Astrocyte (in vitro differentiated cells and primary cell): ENCODE data around the gene GDF10. TPM values are rescaled to one million over a fixed set of nuclear protein-coding genes. Genes with fewer than 3 reads are reported as not detected.

Experiments
- DNase-seq: peaks from one replicate; pipeline ENCODE4 v3.0.0-alpha.2; 2010; ENCODE audit warnings: low read depth
- FAIRE-seq: peaks from 2 replicates; lab custom pipeline; 2011; peaks lifted over from hg19 to GRCh38; lab: Jason Lieb, UNC
- H2AFZ ChIP-seq: 2 replicates; pipeline ENCODE4 v1.6.0; 2012; ENCODE audit warnings: low read depth, low read length, inconsistent platforms
- H3K27ac ChIP-seq: 2 replicates; pipeline ENCODE4 v1.5.1; 2011; ENCODE audit warnings: low read depth, low read length, inconsistent platforms
- H3K27me3 ChIP-seq: 2 replicates; pipeline ENCODE4 v1.6.0; 2011; ENCODE audit warnings: low read length, inconsistent platforms; ENCODE audit not compliant: insufficient read depth
- H3K36me3 ChIP-seq: 2 replicates; pipeline ENCODE4 v1.5.1; 2011; ENCODE audit warnings: low read length, inconsistent platforms; ENCODE audit not compliant: insufficient read depth
- H3K4me1 ChIP-seq: 2 replicates; pipeline ENCODE4 v1.5.1; 2011; ENCODE audit warnings: low read length, inconsistent platforms; ENCODE audit not compliant: insufficient read depth
- H3K4me2 ChIP-seq: 2 replicates; pipeline ENCODE4 v1.6.0; 2012; ENCODE audit warnings: low read length, inconsistent platforms
- H3K4me3 ChIP-seq: 2 replicates; pipeline ENCODE4 v1.5.1; 2011; ENCODE audit warnings: low read depth, mild to moderate bottlenecking, low read length, inconsistent platforms; ENCODE audit not compliant: insufficient read depth
- H3K79me2 ChIP-seq: 2 replicates; pipeline ENCODE4 v1.6.0; 2012; ENCODE audit warnings: mild to moderate bottlenecking, low read length, inconsistent platforms; ENCODE audit not compliant: insufficient read depth
- H3K9ac ChIP-seq: 2 replicates; pipeline ENCODE4 v1.6.0; 2012; ENCODE audit warnings: mild to moderate bottlenecking, low read length, inconsistent platforms
- H3K9me3 ChIP-seq: 2 replicates; pipeline ENCODE4 v1.5.1; 2012; ENCODE audit warnings: low read depth, mild to moderate bottlenecking, low read length, inconsistent platforms; ENCODE audit not compliant: insufficient read depth
- H4K20me1 ChIP-seq: 2 replicates; pipeline ENCODE4 v1.6.0; 2012; ENCODE audit warnings: low read length, inconsistent platforms; ENCODE audit not compliant: insufficient read depth
- H3K27ac Mint-ChIP-seq: one replicate; pipeline ENCODE4 v1.8.0; 2021; ENCODE audit warnings: mild to moderate bottlenecking, mixed read lengths; ENCODE audit not compliant: unreplicated experiment
- H3K27me3 Mint-ChIP-seq: one replicate; pipeline ENCODE4 v1.8.0; 2021; ENCODE audit warnings: low read depth, mixed read lengths; ENCODE audit not compliant: unreplicated experiment
- H3K36me3 Mint-ChIP-seq: one replicate; pipeline ENCODE4 v1.8.0; 2021; ENCODE audit warnings: low read depth, mixed read lengths; ENCODE audit not compliant: unreplicated experiment
- H3K4me1 Mint-ChIP-seq: one replicate; pipeline ENCODE4 v1.8.0; 2021; ENCODE audit warnings: low read depth, mixed read lengths; ENCODE audit not compliant: unreplicated experiment
- H3K4me3 Mint-ChIP-seq: one replicate; pipeline ENCODE4 v1.8.0; 2021; ENCODE audit warnings: mild to moderate bottlenecking, moderate library complexity, mixed read lengths; ENCODE audit not compliant: unreplicated experiment
- H3K9me3 Mint-ChIP-seq: one replicate; pipeline ENCODE4 v1.8.0; 2021; ENCODE audit warnings: mild to moderate bottlenecking, mixed read lengths; ENCODE audit not compliant: unreplicated experiment
- EZH2 ChIP-seq: IDR thresholded peaks from 2 replicates; pipeline ENCODE4 v1.6.1; 2012; ENCODE audit warnings: mild to moderate bottlenecking, low read length, inconsistent platforms; ENCODE audit not compliant: insufficient read depth
- total RNA-seq: library from RNA; stranded (reverse); gene quantifications from 2 replicates; pipeline ENCODE4 v1.2.1, GENCODE V29; 2021
- TF ChIP-seq, protein P1 (sequence below): IDR thresholded peaks from 2 replicates; pipeline ENCODE4 v1.5.1; 2011; ENCODE audit warnings: low read depth, mild to moderate bottlenecking, inconsistent platforms, low read length, moderate library complexity; ENCODE audit not compliant: insufficient read depth

GDF10 gene
- total RNA-seq, 1 donor from 2014 or later, result 2.2 TPM

DNA sequence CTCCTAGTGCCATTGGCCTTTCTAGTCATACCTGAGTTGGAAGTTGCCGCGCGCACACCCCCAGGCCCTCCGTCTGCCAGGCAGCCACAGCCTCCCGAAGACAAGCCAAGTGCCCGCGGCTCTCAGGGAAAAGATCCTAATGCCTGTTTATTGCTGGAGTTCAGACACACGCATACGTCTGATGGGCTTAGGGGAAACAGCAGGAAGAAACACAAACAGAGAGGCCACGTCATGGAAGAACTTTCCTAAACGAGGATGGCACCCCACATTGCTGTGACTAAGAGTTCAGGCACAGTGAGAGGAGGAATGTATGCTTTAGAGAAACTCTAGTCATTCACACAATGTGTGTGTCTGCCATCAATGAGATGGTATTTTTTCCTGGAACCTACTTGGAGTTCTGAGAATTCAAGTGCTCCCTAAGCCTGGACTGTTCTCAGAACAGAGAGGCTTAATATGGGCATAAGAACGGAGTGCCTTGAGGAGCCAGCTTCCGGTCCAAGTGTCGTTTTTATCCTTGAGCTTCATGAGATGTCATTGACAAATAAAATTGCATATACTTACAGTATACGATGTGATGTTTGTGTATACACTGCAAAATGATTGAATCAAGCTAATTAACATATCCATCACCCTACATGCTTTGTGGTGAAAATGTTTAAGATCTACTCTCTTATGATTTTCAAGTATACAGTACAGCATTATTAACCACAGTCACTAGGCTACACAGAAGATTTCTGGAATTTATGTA lies 36.6 kb downstream of the GDF10 start:
- Histone ChIP-seq H3K27ac (no peak overlapping the region), H2AFZ (no peak overlapping the region)

DNA sequence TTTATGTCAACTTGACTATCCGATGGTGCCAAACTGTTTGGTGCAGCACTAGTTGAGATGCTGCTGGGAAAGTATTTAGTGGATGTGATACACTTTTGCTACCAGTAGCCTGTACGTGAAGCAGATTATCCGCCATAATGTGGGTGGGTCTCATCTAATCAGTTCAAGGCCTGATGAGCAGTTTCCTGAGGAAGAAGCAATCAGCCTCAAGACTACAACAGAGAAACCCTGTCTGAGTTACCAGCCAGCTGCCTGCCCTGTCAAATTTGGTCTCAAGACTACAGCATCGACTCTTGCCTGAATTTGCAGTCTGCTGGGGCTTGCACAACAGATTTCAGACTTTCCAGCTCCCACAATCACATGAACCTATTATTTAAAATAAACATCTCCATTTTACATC lies 37.3 kb downstream of the GDF10 start:
- no peak overlapping the region for H3K4me3 Mint-ChIP-seq
- DNase-seq (no peak), FAIRE-seq (no peak)
- Histone ChIP-seq H3K9me3 (no peaks in the 10 kb centered on the region), H3K79me2 (no peaks in the 10 kb centered on the region), H3K9ac (no peak overlapping the region), H3K36me3 (no peaks in the 10 kb centered on the region), H3K4me1 (no peaks in the 10 kb centered on the region), H3K27me3 (peaks cover 16% of the 10 kb centered on the region), H2AFZ (no peak overlapping the region), H3K4me2 (no peak overlapping the region), H4K20me1 (no peaks in the 10 kb centered on the region), H3K4me3 (no peak overlapping the region), H3K27ac (no peak overlapping the region)
- no peaks in the 10 kb centered on the region for H3K9me3 Mint-ChIP-seq
- peaks cover 50% of the 10 kb centered on the region for H3K27me3 Mint-ChIP-seq
- peaks cover 3% of the 10 kb centered on the region for H3K4me1 Mint-ChIP-seq
- no peaks in the 10 kb centered on the region for H3K36me3 Mint-ChIP-seq
- no peak for TF ChIP-seq EZH2
- TF ChIP-seq, protein P1, sequence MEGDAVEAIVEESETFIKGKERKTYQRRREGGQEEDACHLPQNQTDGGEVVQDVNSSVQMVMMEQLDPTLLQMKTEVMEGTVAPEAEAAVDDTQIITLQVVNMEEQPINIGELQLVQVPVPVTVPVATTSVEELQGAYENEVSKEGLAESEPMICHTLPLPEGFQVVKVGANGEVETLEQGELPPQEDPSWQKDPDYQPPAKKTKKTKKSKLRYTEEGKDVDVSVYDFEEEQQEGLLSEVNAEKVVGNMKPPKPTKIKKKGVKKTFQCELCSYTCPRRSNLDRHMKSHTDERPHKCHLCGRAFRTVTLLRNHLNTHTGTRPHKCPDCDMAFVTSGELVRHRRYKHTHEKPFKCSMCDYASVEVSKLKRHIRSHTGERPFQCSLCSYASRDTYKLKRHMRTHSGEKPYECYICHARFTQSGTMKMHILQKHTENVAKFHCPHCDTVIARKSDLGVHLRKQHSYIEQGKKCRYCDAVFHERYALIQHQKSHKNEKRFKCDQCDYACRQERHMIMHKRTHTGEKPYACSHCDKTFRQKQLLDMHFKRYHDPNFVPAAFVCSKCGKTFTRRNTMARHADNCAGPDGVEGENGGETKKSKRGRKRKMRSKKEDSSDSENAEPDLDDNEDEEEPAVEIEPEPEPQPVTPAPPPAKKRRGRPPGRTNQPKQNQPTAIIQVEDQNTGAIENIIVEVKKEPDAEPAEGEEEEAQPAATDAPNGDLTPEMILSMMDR, result no peak
- no peak overlapping the region for H3K27ac Mint-ChIP-seq

More for the DNA sequence above, 36.6 kb downstream of the GDF10 start:
- no peaks in the 10 kb centered on the region for H3K79me2 ChIP-seq
- TF ChIP-seq, protein P1, result no peak
- TF ChIP-seq EZH2, result no peak
- no peaks in the 10 kb centered on the region for H3K4me1 ChIP-seq
- DNase-seq (no peak), FAIRE-seq (no peak)
- H3K9me3 Mint-ChIP-seq, result no peaks in the 10 kb centered on the region
- H3K27ac Mint-ChIP-seq, result no peak overlapping the region
- peaks cover 16% of the 10 kb centered on the region for H3K27me3 ChIP-seq
- H3K4me1 Mint-ChIP-seq, result peaks cover 3% of the 10 kb centered on the region
- H3K27me3 Mint-ChIP-seq, result peaks cover 52% of the 10 kb centered on the region
- no peak overlapping the region for H3K4me3 ChIP-seq
- no peak overlapping the region for H3K4me2 ChIP-seq
- H3K36me3 ChIP-seq, result no peaks in the 10 kb centered on the region
- H4K20me1 ChIP-seq, result no peaks in the 10 kb centered on the region
- H3K4me3 Mint-ChIP-seq, result no peak overlapping the region
- H3K9ac ChIP-seq, result no peak overlapping the region
- no peaks in the 10 kb centered on the region for H3K9me3 ChIP-seq
- H3K36me3 Mint-ChIP-seq, result no peaks in the 10 kb centered on the region

DNA sequence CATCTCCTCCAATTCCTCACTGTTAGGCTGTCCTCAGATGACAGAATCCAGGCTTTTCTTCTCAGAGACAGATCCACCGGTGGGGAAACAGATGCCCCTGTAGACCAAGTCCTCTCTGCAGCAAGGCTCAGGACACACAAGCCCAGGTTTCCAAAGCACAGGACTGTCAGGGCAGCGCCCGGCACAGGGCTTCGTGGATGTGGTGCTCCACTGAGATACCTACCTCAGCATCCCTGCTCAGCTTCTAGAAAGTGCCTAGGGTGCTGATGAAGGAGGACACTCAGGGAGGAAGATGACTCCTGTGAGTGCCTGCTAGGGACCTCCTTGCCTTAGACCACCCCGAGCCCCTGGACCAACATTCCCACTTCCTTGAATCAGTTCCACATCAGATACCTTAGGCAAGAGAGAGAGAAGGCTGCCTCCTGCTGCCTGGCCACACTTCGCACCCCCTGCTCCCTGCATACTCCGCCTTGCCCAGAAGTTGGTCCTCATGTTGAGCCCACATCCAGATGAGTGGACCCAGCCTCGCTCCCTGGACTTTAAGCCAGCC lies 39.3 kb downstream of the GDF10 start:
- Histone ChIP-seq H4K20me1 (no peaks in the 10 kb centered on the region), H3K4me2 (no peak overlapping the region), H2AFZ (no peak overlapping the region), H3K27ac (no peak overlapping the region), H3K4me1 (no peaks in the 10 kb centered on the region), H3K79me2 (no peaks in the 10 kb centered on the region), H3K9me3 (no peaks in the 10 kb centered on the region), H3K36me3 (no peaks in the 10 kb centered on the region), H3K4me3 (no peak overlapping the region), H3K27me3 (peaks cover 10% of the 10 kb centered on the region), H3K9ac (no peak overlapping the region)
- TF ChIP-seq, protein P1, result no peak
- no peak for TF ChIP-seq EZH2
- no peak for DNase-seq
- no peaks in the 10 kb centered on the region for H3K36me3 Mint-ChIP-seq
- no peaks in the 10 kb centered on the region for H3K9me3 Mint-ChIP-seq
- FAIRE-seq, result no peak
- no peak overlapping the region for H3K4me3 Mint-ChIP-seq
- no peaks in the 10 kb centered on the region for H3K4me1 Mint-ChIP-seq
- H3K27me3 Mint-ChIP-seq, result peaks cover 48% of the 10 kb centered on the region
- no peak overlapping the region for H3K27ac Mint-ChIP-seq
